GM21447 (cell line): Measurements from ENCODE around the gene SBF2.

Source experiments
- ATAC-seq: cut with Tn5 transposase; IDR thresholded peaks from one replicate; pipeline ENCODE4 v1.9.1; 2021; ENCODE audit not compliant: unreplicated experiment

Gene SBF2

GRCh38 chr11:9784602-9785315 is 509.3 kb downstream of the SBF2 start:
- ATAC-seq: no peak

- no peak for ATAC-seq
Measured at GRCh38 chr11:9783986-9784385, 510.0 kb downstream of the SBF2 start.

GRCh38 chr11:9780929-9781328 is 513.1 kb downstream of the SBF2 start:
- no peak for ATAC-seq

GRCh38 chr11:9777525-9777924 is 516.5 kb downstream of the SBF2 start:
- ATAC-seq: no peak

GRCh38 chr11:9777066-9777465 is 517.0 kb downstream of the SBF2 start:
- no peak for ATAC-seq

GRCh38 chr11:9776203-9776602 is 517.8 kb downstream of the SBF2 start:
- ATAC-seq: no peak

- no peak for ATAC-seq
Measured at GRCh38 chr11:9775398-9775779, 518.6 kb downstream of the SBF2 start.

- ATAC-seq: no peak
Measured at GRCh38 chr11:9774591-9775397, 519.2 kb downstream of the SBF2 start.

- ATAC-seq: no peak
Measured at GRCh38 chr11:9774109-9774508, 519.9 kb downstream of the SBF2 start.

GRCh38 chr11:9773524-9773923 is 520.5 kb downstream of the SBF2 start:
- no peak for ATAC-seq

- no peak for ATAC-seq
Measured at GRCh38 chr11:9772218-9772617, 521.8 kb downstream of the SBF2 start.

- no peak for ATAC-seq
Measured at GRCh38 chr11:9771071-9771511, 522.9 kb downstream of the SBF2 start.

GRCh38 chr11:9769621-9770020 is 524.4 kb downstream of the SBF2 start:
- ATAC-seq: no peak

- peak; percentile 52 for ATAC-seq
Measured at GRCh38 chr11:9765320-9766101, 528.5 kb downstream of the SBF2 start.

- no peak for ATAC-seq
Measured at GRCh38 chr11:9763301-9763700, 530.7 kb downstream of the SBF2 start.

- ATAC-seq: no peak
Measured at GRCh38 chr11:9762531-9762930, 531.5 kb downstream of the SBF2 start.

GRCh38 chr11:9761441-9761945 is 532.5 kb downstream of the SBF2 start:
- no peak for ATAC-seq

GRCh38 chr11:9760193-9760575 is 533.8 kb downstream of the SBF2 start:
- no peak for ATAC-seq

- peak; percentile 56 for ATAC-seq
Measured at GRCh38 chr11:9759519-9760192, 534.4 kb downstream of the SBF2 start.

GRCh38 chr11:9758637-9759518 is 535.1 kb downstream of the SBF2 start:
- ATAC-seq: peak; percentile 37
